Transverse colon (tissue), 4 donors: ENCODE results near the gene GPR137C. TPM values are rescaled to one million over a fixed set of nuclear protein-coding genes. Genes with fewer than 3 reads are reported as not detected.

Source experiments
- DNase-seq: peaks from one replicate; pipeline ENCODE4 v3.0.0-alpha.2; 2019
- H3K27ac ChIP-seq, 4 donors: fragments of 200-600 bp; sonication (generic); 2 replicates each; pipeline ENCODE4 v1.5.1; 2016 to 2018; ENCODE audit warnings: inconsistent platforms in 4 of 4
- H3K27me3 ChIP-seq: fragments of 200-600 bp; sonication (generic); 2 replicates; pipeline ENCODE4 v1.5.1; 2017; ENCODE audit warnings: inconsistent platforms
- H3K36me3 ChIP-seq, 4 donors: fragments of 200-600 bp; sonication (generic); 2 replicates each; pipeline ENCODE4 v1.5.1; 2017 to 2019; ENCODE audit warnings: inconsistent platforms in 4 of 4
- H3K4me1 ChIP-seq, 4 donors: fragments of 200-600 bp; sonication (generic); 2 replicates each; pipeline ENCODE4 v1.5.1; 2017 to 2020; ENCODE audit warnings: inconsistent platforms in 4 of 4
- H3K4me3 ChIP-seq, 4 donors: fragments of 200-600 bp; sonication (generic); 1 replicate in 1 of 4; 2 replicates in 3 of 4; pipeline versions ENCODE4 v1.5.1 to v1.6.1; 2017 to 2019; ENCODE audit warnings: inconsistent platforms in 4 of 4
- H3K9me3 ChIP-seq, 2 donors: fragments of 200-600 bp; sonication (generic); 2 replicates each; pipeline ENCODE4 v1.5.1; 2017 to 2019; ENCODE audit warnings: inconsistent platforms in 2 of 2
- EP300 ChIP-seq: sonication (generic); formaldehyde crosslinking; IDR thresholded peaks from one replicate; pipeline ENCODE4 v1.6.1; 2017; ENCODE audit warnings: antibody characterized with exemption, low read depth
- POLR2A ChIP-seq: fragments of 450-650 bp; IDR thresholded peaks from one replicate; pipeline ENCODE4 v1.6.1; 2016; ENCODE audit warnings: antibody characterized with exemption, mild to moderate bottlenecking, moderate library complexity
- POLR2AphosphoS5 ChIP-seq, 3 donors: sonication (generic); formaldehyde crosslinking; IDR thresholded peaks; one replicate each; pipeline ENCODE4 v1.6.1; 2016; ENCODE audit warnings: antibody characterized with exemption in 3 of 3
- WGBS, 2 donors: methylation state at CpG; one replicate each; pipeline ENCODE4 v1.1.5; 2018; ENCODE audit warnings: low coverage in 1 of 2; 5-methylcytosine and 5-hydroxymethylcytosine counted together
- in situ Hi-C, 4 donors: fragments of 200-750 bp; cut with MboI; loops; one replicate each; pipeline versions ENCODE4 v1.15.0 to v1.15.1; 2017; ENCODE audit warnings: low sequenced_read_pairs in 3 of 4, low pct_ligation_motif_present in 1 of 4, low pct_unique_long_range_greater_than_20kb in 1 of 4
- intact Hi-C: fragments of 100-400 bp; cut with DNase I; formaldehyde crosslinking; loops from one replicate; pipeline ENCODE4 v1.15.1; 2023; ENCODE audit warnings: low total_unique reads
- total RNA-seq, 4 donors: library from RNA; depleted of rRNA; stranded (reverse); fragments of >200 nt; gene quantifications; one replicate each; pipeline ENCODE4 v1.1.0, GENCODE V29; 2016
- TF ChIP-seq, protein P1 (sequence below), 5 experiments: fragments of 200-600 bp in 3 of 5; fragments of 450-650 bp in 2 of 5; sonication (generic) in 3 of 5; IDR thresholded peaks; 1 replicate in 2 of 5; 2 replicates in 3 of 5; pipeline ENCODE4 v1.5.1; 2016 to 2017; ENCODE audit warnings: antibody characterized with exemption in 5 of 5, inconsistent platforms in 3 of 5, mild to moderate bottlenecking in 2 of 5, moderate library complexity in 1 of 5

The GPR137C gene
- total RNA-seq, 4 donors from 2014 or later: 0.27 to 2.6 (median 0.36) TPM

- H3K4me3 ChIP-seq: no peak overlapping the region
- TF ChIP-seq, protein P1, sequence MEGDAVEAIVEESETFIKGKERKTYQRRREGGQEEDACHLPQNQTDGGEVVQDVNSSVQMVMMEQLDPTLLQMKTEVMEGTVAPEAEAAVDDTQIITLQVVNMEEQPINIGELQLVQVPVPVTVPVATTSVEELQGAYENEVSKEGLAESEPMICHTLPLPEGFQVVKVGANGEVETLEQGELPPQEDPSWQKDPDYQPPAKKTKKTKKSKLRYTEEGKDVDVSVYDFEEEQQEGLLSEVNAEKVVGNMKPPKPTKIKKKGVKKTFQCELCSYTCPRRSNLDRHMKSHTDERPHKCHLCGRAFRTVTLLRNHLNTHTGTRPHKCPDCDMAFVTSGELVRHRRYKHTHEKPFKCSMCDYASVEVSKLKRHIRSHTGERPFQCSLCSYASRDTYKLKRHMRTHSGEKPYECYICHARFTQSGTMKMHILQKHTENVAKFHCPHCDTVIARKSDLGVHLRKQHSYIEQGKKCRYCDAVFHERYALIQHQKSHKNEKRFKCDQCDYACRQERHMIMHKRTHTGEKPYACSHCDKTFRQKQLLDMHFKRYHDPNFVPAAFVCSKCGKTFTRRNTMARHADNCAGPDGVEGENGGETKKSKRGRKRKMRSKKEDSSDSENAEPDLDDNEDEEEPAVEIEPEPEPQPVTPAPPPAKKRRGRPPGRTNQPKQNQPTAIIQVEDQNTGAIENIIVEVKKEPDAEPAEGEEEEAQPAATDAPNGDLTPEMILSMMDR (IDR thresholded peaks at IDR 0.05): no peak
- TF ChIP-seq POLR2AphosphoS5 (IDR thresholded peaks at IDR 0.05) (no peak), EP300 (no peak), POLR2A (no peak)
- no peak for DNase-seq
- H3K27ac ChIP-seq: peak overlapping the region in 1 of 4 donors; percentile 27
- peaks cover 0 to 8% (median 6%) of the 10 kb centered on the region in 4 donors for H3K4me1 ChIP-seq
- intact Hi-C loops: no loop called here
- no peaks in the 10 kb centered on the region for H3K9me3 ChIP-seq
- in situ Hi-C loops: no loop called here
- no peaks in the 10 kb centered on the region for H3K36me3 ChIP-seq
- WGBS, 2 donors: 38 to 60% methylated on average over 1 of the region's 1 CpG
- H3K27me3 ChIP-seq: no peaks in the 10 kb centered on the region
Measured at GRCh38 chr14:52522033-52522432, 30.6 kb upstream of the GPR137C start.

GRCh38 chr14:52522581-52523345 lies 29.9 kb upstream of the GPR137C start:
- in situ Hi-C loops: no loop called here

DNA sequence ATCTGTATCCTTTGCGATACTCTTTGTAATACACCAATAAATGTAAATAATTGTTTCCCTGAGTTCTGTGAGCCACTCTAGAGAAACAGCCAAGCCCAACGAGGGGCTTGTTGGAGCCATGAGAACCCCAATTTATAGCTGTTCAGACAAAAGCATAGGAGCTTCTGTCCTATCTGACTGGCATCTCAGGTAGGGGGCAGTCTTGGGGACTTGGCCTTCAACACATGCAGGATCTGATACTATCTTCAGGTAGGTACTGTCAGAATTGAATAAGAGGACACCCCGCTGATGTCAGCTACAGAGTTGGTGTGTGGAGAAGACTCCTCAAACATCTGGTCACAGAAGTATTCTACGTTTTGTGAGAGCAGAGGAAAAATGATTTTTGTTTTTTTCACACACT lies 25.6 kb upstream of the GPR137C start:
- WGBS, 2 donors: 90 to 91% methylated on average over 4 of the region's 4 CpGs
- H3K4me3 ChIP-seq: no peak overlapping the region
- no peaks in the 10 kb centered on the region for H3K36me3 ChIP-seq
- H3K27ac ChIP-seq: no peak overlapping the region
- H3K27me3 ChIP-seq: no peaks in the 10 kb centered on the region
- intact Hi-C loops (no loop called here), in situ Hi-C loops (no loop called here)
- DNase-seq: no peak
- H3K4me1 ChIP-seq: peaks cover 0 to 2% (median 0%) of the 10 kb centered on the region in 4 donors
- no peaks in the 10 kb centered on the region for H3K9me3 ChIP-seq
- TF ChIP-seq POLR2A (no peak), EP300 (no peak), POLR2AphosphoS5 (IDR thresholded peaks at IDR 0.05) (no peak)
- TF ChIP-seq, protein P1 (IDR thresholded peaks at IDR 0.05): no peak

More at GRCh38 chr14:52522581-52523345, 29.9 kb upstream of the GPR137C start:
- H3K9me3 ChIP-seq: no peaks in the 10 kb centered on the region
- no peaks in the 10 kb centered on the region for H3K27me3 ChIP-seq
- peak overlapping the region in 1 of 4 donors; percentile 27 for H3K27ac ChIP-seq
- no peak overlapping the region for H3K4me3 ChIP-seq
- no peak for TF ChIP-seq EP300
- no peak for TF ChIP-seq POLR2A
- TF ChIP-seq, protein P1 (IDR thresholded peaks at IDR 0.05): no peak
- no peak for TF ChIP-seq POLR2AphosphoS5 (IDR thresholded peaks at IDR 0.05)
- no peak for DNase-seq
- H3K36me3 ChIP-seq: no peaks in the 10 kb centered on the region
- intact Hi-C loops: no loop called here
- H3K4me1 ChIP-seq: peaks cover 0 to 8% (median 6%) of the 10 kb centered on the region in 4 donors

GRCh38 chr14:52531481-52531880 lies 21.2 kb upstream of the GPR137C start:
- intact Hi-C loops (no loop called here), in situ Hi-C loops (no loop called here)
- Histone ChIP-seq H3K4me1 (no peaks in the 10 kb centered on the region), H3K9me3 (no peaks in the 10 kb centered on the region), H3K27ac (no peak overlapping the region), H3K4me3 (no peak overlapping the region), H3K27me3 (no peaks in the 10 kb centered on the region), H3K36me3 (peaks cover 0 to 20% (median 5%) of the 10 kb centered on the region in 4 donors)
- DNase-seq: no peak
- no peak for TF ChIP-seq POLR2A
- TF ChIP-seq EP300: no peak
- no peak for TF ChIP-seq POLR2AphosphoS5 (IDR thresholded peaks at IDR 0.05)
- TF ChIP-seq, protein P1 (IDR thresholded peaks at IDR 0.05): no peak
